Liver (tissue), 9 donors: ENCODE results near the gene PRDM5. TPM values are rescaled to one million over a fixed set of nuclear protein-coding genes. Genes with fewer than 3 reads are reported as not detected.

ENCODE experiments used
- DNase-seq: peaks from one replicate; pipeline ENCODE4 v3.0.0-alpha.2; 2017; ENCODE audit warnings: low spot score
- H3K27ac ChIP-seq, 2 donors: one replicate each; pipeline ENCODE4 v1.7.0; 2013; ENCODE audit warnings: inconsistent platforms in 2 of 2, low read length in 2 of 2, control low read depth in 1 of 2, low read depth in 1 of 2, mild to moderate bottlenecking in 1 of 2
- H3K27me3 ChIP-seq, 4 donors: one replicate each; pipeline versions ENCODE4 v1.6.1 to v1.7.0; 2013; ENCODE audit warnings: low read length in 3 of 4, inconsistent platforms in 1 of 4, mild to moderate bottlenecking in 1 of 4, moderate library complexity in 1 of 4; ENCODE audit not compliant: control insufficient read depth in 4 of 4, insufficient read depth in 4 of 4
- H3K36me3 ChIP-seq, 4 donors: one replicate each; pipeline versions ENCODE4 v1.6.1 to v1.7.0; 2013; ENCODE audit warnings: low read length in 3 of 4, mild to moderate bottlenecking in 3 of 4, low read depth in 1 of 4, moderate library complexity in 1 of 4; ENCODE audit not compliant: control insufficient read depth in 4 of 4, insufficient read depth in 3 of 4
- H3K4me1 ChIP-seq, 4 donors: one replicate each; pipeline versions ENCODE4 v1.6.1 to v1.7.0; 2013; ENCODE audit warnings: low read length in 3 of 4, mild to moderate bottlenecking in 3 of 4, moderate library complexity in 1 of 4; ENCODE audit not compliant: control insufficient read depth in 4 of 4, insufficient read depth in 4 of 4
- H3K4me3 ChIP-seq, 3 donors: one replicate each; pipeline versions ENCODE4 v1.6.1 to v1.7.0; 2013; ENCODE audit warnings: low read length in 3 of 3, control low read depth in 1 of 3, low read depth in 1 of 3, mild to moderate bottlenecking in 1 of 3
- H3K9ac ChIP-seq, 2 donors: one replicate each; pipeline ENCODE4 v1.7.0; 2013; ENCODE audit warnings: low read length in 2 of 2, mild to moderate bottlenecking in 2 of 2, moderate library complexity in 2 of 2, control low read depth in 1 of 2, low read depth in 1 of 2
- H3K9me3 ChIP-seq, 4 donors: one replicate each; pipeline versions ENCODE4 v1.6.1 to v1.7.0; 2013; ENCODE audit warnings: low read length in 3 of 4; ENCODE audit not compliant: control insufficient read depth in 4 of 4
- FOXA1 ChIP-seq: IDR thresholded peaks from 2 replicates; pipeline ENCODE4 v1.6.1; 2016; ENCODE audit warnings: antibody characterized with exemption
- FOXA2 ChIP-seq: IDR thresholded peaks from 2 replicates; pipeline ENCODE4 v1.6.1; 2016; ENCODE audit warnings: antibody characterized with exemption
- HNF4A ChIP-seq, 2 donors: conservative IDR thresholded peaks; 2 replicates each; pipeline ENCODE4 v1.6.1; 2016; ENCODE audit warnings: antibody characterized with exemption in 2 of 2, mild to moderate bottlenecking in 2 of 2
- HNF4G ChIP-seq: IDR thresholded peaks from 2 replicates; pipeline ENCODE4 v1.6.1; 2016; ENCODE audit warnings: antibody characterized with exemption
- JUND ChIP-seq, 2 donors: IDR thresholded peaks; 2 replicates each; pipeline ENCODE4 v1.6.1; 2016; ENCODE audit warnings: antibody characterized with exemption in 2 of 2
- NR2F2 ChIP-seq: IDR thresholded peaks from 2 replicates; pipeline ENCODE4 v1.6.1; 2016; ENCODE audit warnings: antibody characterized with exemption
- RAD21 ChIP-seq, 2 donors: IDR thresholded peaks; 2 replicates each; pipeline ENCODE4 v1.6.1; 2016; ENCODE audit warnings: antibody characterized with exemption in 2 of 2, mild to moderate bottlenecking in 2 of 2
- RXRA ChIP-seq, 2 donors: IDR thresholded peaks; 2 replicates each; pipeline ENCODE4 v1.6.1; 2017 to 2018; ENCODE audit warnings: antibody characterized with exemption in 2 of 2, mild to moderate bottlenecking in 1 of 2
- SP1 ChIP-seq: IDR thresholded peaks from 2 replicates; pipeline ENCODE4 v1.6.1; 2018; ENCODE audit warnings: antibody characterized with exemption, mild to moderate bottlenecking
- TAF1 ChIP-seq: conservative IDR thresholded peaks from 2 replicates; pipeline ENCODE4 v1.6.1; 2016; ENCODE audit warnings: antibody characterized with exemption, mild to moderate bottlenecking
- YY1 ChIP-seq: IDR thresholded peaks from 2 replicates; pipeline ENCODE4 v1.6.1; 2016; ENCODE audit warnings: antibody characterized with exemption, mild to moderate bottlenecking
- WGBS: extraction: QIAGEN DNeasy Blood & Tissue Kit; methylation state at CpG from one replicate; pipeline ENCODE4 v1.1.7; 2013; 5-methylcytosine and 5-hydroxymethylcytosine counted together
- polyA plus RNA-seq, 2 donors: library from polyadenylated mRNA; stranded (reverse) in 1 of 2; unstranded in 1 of 2; fragments of 200-250 nt in 1 of 2; fragments of >200 nt in 1 of 2; fragmentation: Nextera tagmentation in 1 of 2; extraction: Ambion mirVana in 1 of 2; gene quantifications; one replicate each; pipeline versions ENCODE4 v1.2.1 to v1.2.3, GENCODE V29; 2013 to 2015
- total RNA-seq, 2 donors: library from RNA; depleted of rRNA; stranded (reverse); fragments of >200 nt; gene quantifications; one replicate each; pipeline ENCODE4 v1.2.3, GENCODE V29; 2014
- TF ChIP-seq, protein P1 (sequence below): IDR thresholded peaks from 2 replicates; pipeline ENCODE4 v1.6.1; 2016; ENCODE audit warnings: antibody characterized with exemption
- TF ChIP-seq, protein P2 (sequence below): IDR thresholded peaks from 2 replicates; pipeline ENCODE4 v1.6.1; 2016; ENCODE audit warnings: antibody characterized with exemption, mild to moderate bottlenecking
- TF ChIP-seq, protein P3 (sequence below): fragments of 150-350 bp; IDR thresholded peaks from 2 replicates; pipeline ENCODE4 v1.5.1; 2017; ENCODE audit warnings: improper control_type of control experiment, low read depth, low read length; ENCODE audit not compliant: missing input control
- TF ChIP-seq, protein P4 (sequence below): IDR thresholded peaks from 2 replicates; pipeline ENCODE4 v1.6.1; 2016; ENCODE audit warnings: antibody characterized with exemption
- TF ChIP-seq, protein P5 (sequence below): IDR thresholded peaks from 2 replicates; pipeline ENCODE4 v1.6.1; 2016; ENCODE audit warnings: antibody characterized with exemption
- donor health status: healthy.
- donor health status: healthy.
- donor health status: healthy.
- donor health status: healthy.
- donor health status: healthy.

PRDM5 gene
- total and polyA plus RNA-seq, 4 donors, result 0.17 to 4.0 (median 1.1) TPM

DNA sequence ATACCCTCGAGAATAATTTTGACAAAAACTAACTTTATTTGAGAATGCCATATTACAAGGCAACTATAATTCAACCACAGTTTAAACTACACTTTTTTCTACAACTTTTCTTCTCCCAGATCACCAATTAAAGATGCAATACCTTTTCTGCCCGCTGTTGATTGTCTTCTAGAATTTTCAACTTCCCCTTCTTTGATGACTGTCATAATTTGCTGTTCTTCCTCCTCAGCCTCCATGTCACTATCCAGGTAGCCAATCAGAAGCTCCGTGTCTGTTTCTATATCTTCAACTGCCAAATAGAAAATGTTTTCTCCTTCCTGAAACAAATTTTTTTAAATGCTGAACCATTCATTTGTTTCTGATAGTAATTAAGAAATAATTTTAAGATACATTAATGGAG lies 101.5 kb downstream of the PRDM5 start:
- Histone ChIP-seq H3K9me3 (no peaks in the 10 kb centered on the region), H3K4me3 (no peak overlapping the region), H3K9ac (no peak overlapping the region), H3K4me1 (no peaks in the 10 kb centered on the region), H3K27ac (no peak overlapping the region), H3K36me3 (no peaks in the 10 kb centered on the region), H3K27me3 (peaks cover 0 to 2% (median 0%) of the 10 kb centered on the region in 4 donors)
- WGBS, result 92% methylated on average over 3 of the region's 3 CpGs
- DNase-seq, result no peak
- no peak for TF ChIP-seq JUND (IDR thresholded peaks at IDR 0.05)
- no peak for TF ChIP-seq SP1
- no peak for TF ChIP-seq RAD21 (IDR thresholded peaks at IDR 0.05)
- no peak for TF ChIP-seq HNF4A (conservative IDR thresholded peaks at IDR 0.05)
- TF ChIP-seq FOXA2, result no peak
- TF ChIP-seq, protein P1, sequence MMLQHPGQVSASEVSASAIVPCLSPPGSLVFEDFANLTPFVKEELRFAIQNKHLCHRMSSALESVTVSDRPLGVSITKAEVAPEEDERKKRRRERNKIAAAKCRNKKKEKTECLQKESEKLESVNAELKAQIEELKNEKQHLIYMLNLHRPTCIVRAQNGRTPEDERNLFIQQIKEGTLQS, result no peak
- no peak for TF ChIP-seq RXRA (IDR thresholded peaks at IDR 0.05)
- TF ChIP-seq, protein P2, sequence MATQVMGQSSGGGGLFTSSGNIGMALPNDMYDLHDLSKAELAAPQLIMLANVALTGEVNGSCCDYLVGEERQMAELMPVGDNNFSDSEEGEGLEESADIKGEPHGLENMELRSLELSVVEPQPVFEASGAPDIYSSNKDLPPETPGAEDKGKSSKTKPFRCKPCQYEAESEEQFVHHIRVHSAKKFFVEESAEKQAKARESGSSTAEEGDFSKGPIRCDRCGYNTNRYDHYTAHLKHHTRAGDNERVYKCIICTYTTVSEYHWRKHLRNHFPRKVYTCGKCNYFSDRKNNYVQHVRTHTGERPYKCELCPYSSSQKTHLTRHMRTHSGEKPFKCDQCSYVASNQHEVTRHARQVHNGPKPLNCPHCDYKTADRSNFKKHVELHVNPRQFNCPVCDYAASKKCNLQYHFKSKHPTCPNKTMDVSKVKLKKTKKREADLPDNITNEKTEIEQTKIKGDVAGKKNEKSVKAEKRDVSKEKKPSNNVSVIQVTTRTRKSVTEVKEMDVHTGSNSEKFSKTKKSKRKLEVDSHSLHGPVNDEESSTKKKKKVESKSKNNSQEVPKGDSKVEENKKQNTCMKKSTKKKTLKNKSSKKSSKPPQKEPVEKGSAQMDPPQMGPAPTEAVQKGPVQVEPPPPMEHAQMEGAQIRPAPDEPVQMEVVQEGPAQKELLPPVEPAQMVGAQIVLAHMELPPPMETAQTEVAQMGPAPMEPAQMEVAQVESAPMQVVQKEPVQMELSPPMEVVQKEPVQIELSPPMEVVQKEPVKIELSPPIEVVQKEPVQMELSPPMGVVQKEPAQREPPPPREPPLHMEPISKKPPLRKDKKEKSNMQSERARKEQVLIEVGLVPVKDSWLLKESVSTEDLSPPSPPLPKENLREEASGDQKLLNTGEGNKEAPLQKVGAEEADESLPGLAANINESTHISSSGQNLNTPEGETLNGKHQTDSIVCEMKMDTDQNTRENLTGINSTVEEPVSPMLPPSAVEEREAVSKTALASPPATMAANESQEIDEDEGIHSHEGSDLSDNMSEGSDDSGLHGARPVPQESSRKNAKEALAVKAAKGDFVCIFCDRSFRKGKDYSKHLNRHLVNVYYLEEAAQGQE, result no peak
- TF ChIP-seq FOXA1, result no peak
- no peak for TF ChIP-seq YY1

DNA sequence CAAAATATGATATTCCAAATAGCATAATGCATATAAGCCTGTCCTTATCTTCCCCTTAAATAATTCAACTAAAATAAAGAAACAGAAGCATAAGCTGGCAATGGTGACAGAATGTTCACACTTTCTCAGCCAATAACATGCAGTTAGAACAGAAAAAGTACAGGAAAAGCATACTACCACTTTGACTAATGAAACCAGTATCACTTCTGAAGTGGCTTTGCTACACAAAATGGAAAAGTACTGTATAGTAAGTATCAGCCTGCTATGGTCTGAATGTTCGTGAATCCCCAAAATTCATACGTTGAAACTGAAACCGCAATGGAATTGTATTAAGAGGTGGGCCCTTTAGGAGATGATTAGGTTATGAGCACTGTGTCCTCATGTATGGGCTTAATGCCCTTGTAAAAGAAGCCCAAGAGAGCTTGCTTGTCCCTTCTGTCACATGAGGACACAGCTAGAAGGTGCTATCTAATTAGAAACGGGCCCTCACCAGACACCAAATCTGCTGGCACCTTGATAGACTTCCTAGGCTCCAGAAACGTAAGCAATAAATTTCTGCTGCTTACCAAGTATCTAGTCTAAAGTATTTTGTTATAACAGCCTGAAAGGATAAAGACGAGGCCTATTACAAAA lies 102.6 kb downstream of the PRDM5 start:
- Histone ChIP-seq H3K9me3 (no peaks in the 10 kb centered on the region), H3K27ac (no peak overlapping the region), H3K36me3 (no peaks in the 10 kb centered on the region), H3K27me3 (no peaks in the 10 kb centered on the region), H3K9ac (no peak overlapping the region), H3K4me3 (no peak overlapping the region), H3K4me1 (no peaks in the 10 kb centered on the region)
- TF ChIP-seq RAD21 (IDR thresholded peaks at IDR 0.05), result no peak
- TF ChIP-seq, protein P2, result no peak
- TF ChIP-seq HNF4A (conservative IDR thresholded peaks at IDR 0.05), result no peak
- TF ChIP-seq JUND (IDR thresholded peaks at IDR 0.05), result no peak
- TF ChIP-seq FOXA1, result no peak
- TF ChIP-seq, protein P3, sequence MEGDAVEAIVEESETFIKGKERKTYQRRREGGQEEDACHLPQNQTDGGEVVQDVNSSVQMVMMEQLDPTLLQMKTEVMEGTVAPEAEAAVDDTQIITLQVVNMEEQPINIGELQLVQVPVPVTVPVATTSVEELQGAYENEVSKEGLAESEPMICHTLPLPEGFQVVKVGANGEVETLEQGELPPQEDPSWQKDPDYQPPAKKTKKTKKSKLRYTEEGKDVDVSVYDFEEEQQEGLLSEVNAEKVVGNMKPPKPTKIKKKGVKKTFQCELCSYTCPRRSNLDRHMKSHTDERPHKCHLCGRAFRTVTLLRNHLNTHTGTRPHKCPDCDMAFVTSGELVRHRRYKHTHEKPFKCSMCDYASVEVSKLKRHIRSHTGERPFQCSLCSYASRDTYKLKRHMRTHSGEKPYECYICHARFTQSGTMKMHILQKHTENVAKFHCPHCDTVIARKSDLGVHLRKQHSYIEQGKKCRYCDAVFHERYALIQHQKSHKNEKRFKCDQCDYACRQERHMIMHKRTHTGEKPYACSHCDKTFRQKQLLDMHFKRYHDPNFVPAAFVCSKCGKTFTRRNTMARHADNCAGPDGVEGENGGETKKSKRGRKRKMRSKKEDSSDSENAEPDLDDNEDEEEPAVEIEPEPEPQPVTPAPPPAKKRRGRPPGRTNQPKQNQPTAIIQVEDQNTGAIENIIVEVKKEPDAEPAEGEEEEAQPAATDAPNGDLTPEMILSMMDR, result no peak
- no peak for TF ChIP-seq HNF4G
- TF ChIP-seq SP1, result no peak
- no peak for TF ChIP-seq YY1
- TF ChIP-seq, protein P4, sequence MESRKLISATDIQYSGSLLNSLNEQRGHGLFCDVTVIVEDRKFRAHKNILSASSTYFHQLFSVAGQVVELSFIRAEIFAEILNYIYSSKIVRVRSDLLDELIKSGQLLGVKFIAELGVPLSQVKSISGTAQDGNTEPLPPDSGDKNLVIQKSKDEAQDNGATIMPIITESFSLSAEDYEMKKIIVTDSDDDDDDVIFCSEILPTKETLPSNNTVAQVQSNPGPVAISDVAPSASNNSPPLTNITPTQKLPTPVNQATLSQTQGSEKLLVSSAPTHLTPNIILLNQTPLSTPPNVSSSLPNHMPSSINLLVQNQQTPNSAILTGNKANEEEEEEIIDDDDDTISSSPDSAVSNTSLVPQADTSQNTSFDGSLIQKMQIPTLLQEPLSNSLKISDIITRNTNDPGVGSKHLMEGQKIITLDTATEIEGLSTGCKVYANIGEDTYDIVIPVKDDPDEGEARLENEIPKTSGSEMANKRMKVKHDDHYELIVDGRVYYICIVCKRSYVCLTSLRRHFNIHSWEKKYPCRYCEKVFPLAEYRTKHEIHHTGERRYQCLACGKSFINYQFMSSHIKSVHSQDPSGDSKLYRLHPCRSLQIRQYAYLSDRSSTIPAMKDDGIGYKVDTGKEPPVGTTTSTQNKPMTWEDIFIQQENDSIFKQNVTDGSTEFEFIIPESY, result no peak
- no peak for TF ChIP-seq NR2F2
- TF ChIP-seq RXRA (IDR thresholded peaks at IDR 0.05), result no peak
- TF ChIP-seq TAF1, result no peak
- TF ChIP-seq, protein P5, sequence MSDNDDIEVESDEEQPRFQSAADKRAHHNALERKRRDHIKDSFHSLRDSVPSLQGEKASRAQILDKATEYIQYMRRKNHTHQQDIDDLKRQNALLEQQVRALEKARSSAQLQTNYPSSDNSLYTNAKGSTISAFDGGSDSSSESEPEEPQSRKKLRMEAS, result no peak
- 88% methylated on average over 6 of the region's 6 CpGs for WGBS
- no peak for DNase-seq
